CD4-positive, CD25-positive, alpha-beta regulatory T cell (primary cell): ENCODE results near the gene MLPH. TPM values are rescaled to one million over a fixed set of nuclear protein-coding genes. Genes with fewer than 3 reads are reported as not detected.
A peak's percentile ranks its signal among the peaks of the same experiment; 100 is the strongest.

ENCODE experiments used
- ATAC-seq, 2 donors: fragments of 150-1000 bp; cut with Tn5 transposase; one replicate each; pipeline ENCODE4 v1.10.0; 2021; ENCODE audit warnings: low read depth in 2 of 2, moderate number of reproducible peaks in 2 of 2, moderate library complexity in 1 of 2
- DNase-seq, 3 donors: peaks; one replicate each; pipeline versions ENCODE4 v3.0.0 to v3.0.0-alpha.2; 2012 to 2022; ENCODE audit warnings: mixed read lengths in 1 of 3
- H3K27ac ChIP-seq: one replicate; pipeline ENCODE4 v1.7.0; 2013; ENCODE audit warnings: mild to moderate bottlenecking, low read length; ENCODE audit not compliant: insufficient read depth, poor library complexity, severe bottlenecking
- H3K27me3 ChIP-seq: one replicate; pipeline ENCODE4 v1.7.0; 2013; ENCODE audit warnings: low read length; ENCODE audit not compliant: control insufficient read depth, insufficient read depth
- H3K36me3 ChIP-seq: one replicate; pipeline ENCODE4 v1.7.0; 2013; ENCODE audit warnings: mild to moderate bottlenecking, low read length, moderate library complexity; ENCODE audit not compliant: control insufficient read depth, insufficient read depth
- H3K4me1 ChIP-seq: 2 replicates; pipeline ENCODE4 v1.7.0; 2013; ENCODE audit warnings: mild to moderate bottlenecking, low read length; ENCODE audit not compliant: insufficient read depth, control insufficient read depth, poor library complexity, severe bottlenecking
- H3K4me3 ChIP-seq: one replicate; pipeline ENCODE4 v1.7.0; 2013; ENCODE audit warnings: low read depth, mild to moderate bottlenecking, low read length, moderate library complexity
- H3K9me3 ChIP-seq, 2 experiments: 1 replicate in 1 of 2; 2 replicates in 1 of 2; pipeline ENCODE4 v1.7.0; 2013; ENCODE audit warnings: low read length in 2 of 2, mild to moderate bottlenecking in 1 of 2, moderate library complexity in 1 of 2; ENCODE audit not compliant: control insufficient read depth in 2 of 2
- H3K27ac Mint-ChIP-seq, 3 donors: one replicate each; pipeline ENCODE4 v1.8.0; 2020 to 2022; ENCODE audit warnings: mild to moderate bottlenecking in 3 of 3, mixed read lengths in 3 of 3, moderate library complexity in 2 of 3
- H3K27me3 Mint-ChIP-seq: one replicate; pipeline ENCODE4 v1.8.0; 2022; ENCODE audit warnings: mild to moderate bottlenecking, mixed read lengths
- H3K36me3 Mint-ChIP-seq: one replicate; pipeline ENCODE4 v1.8.0; 2020; ENCODE audit warnings: mixed read lengths
- H3K4me1 Mint-ChIP-seq, 4 donors: one replicate each; pipeline ENCODE4 v1.8.0; 2020 to 2022; ENCODE audit warnings: mixed read lengths in 4 of 4, mild to moderate bottlenecking in 1 of 4
- H3K4me3 Mint-ChIP-seq, 4 donors: one replicate each; pipeline ENCODE4 v1.8.0; 2020 to 2022; ENCODE audit warnings: mild to moderate bottlenecking in 4 of 4, mixed read lengths in 4 of 4, moderate library complexity in 3 of 4
- H3K9me3 Mint-ChIP-seq, 7 donors: one replicate each; pipeline ENCODE4 v1.8.0; 2020 to 2022; ENCODE audit warnings: mixed read lengths in 7 of 7, mild to moderate bottlenecking in 3 of 7, moderate library complexity in 2 of 7
- polyA plus RNA-seq, 4 donors: library from polyadenylated mRNA; unstranded; fragments of 300-500 nt; fragmentation: Illumina TruSeq; gene quantifications; one replicate each; pipeline ENCODE4 v1.2.3, GENCODE V29; 2021
- total RNA-seq: library from RNA; stranded (reverse); gene quantifications from one replicate; pipeline ENCODE4 v1.2.3, GENCODE V29; 2022

The MLPH gene
- total and polyA plus RNA-seq, 5 donors from 2014 or later = 0.47 TPM; not detected in 4

- Histone ChIP-seq H3K4me1 (peaks cover 17% of the 10 kb centered on the region), H3K27me3 (no peaks in the 10 kb centered on the region), H3K36me3 (no peaks in the 10 kb centered on the region), H3K27ac (peak overlapping the region; percentile 72), H3K4me3 (peak overlapping the region; percentile 56), H3K9me3 (no peaks in the 10 kb centered on the region)
- H3K4me3 Mint-ChIP-seq = peak overlapping the region; percentile 26 to 85 (median 82)
- DNase-seq = peak; percentile 32 to 80 (median 80)
- H3K27me3 Mint-ChIP-seq = peaks cover 7% of the 10 kb centered on the region
- peak; percentile 97 to 98 for ATAC-seq
- H3K27ac Mint-ChIP-seq = peak overlapping the region; percentile 90 to 95 (median 93)
- H3K36me3 Mint-ChIP-seq = no peaks in the 10 kb centered on the region
- H3K9me3 Mint-ChIP-seq = no peaks in the 10 kb centered on the region
- peaks cover 5 to 27% (median 13%) of the 10 kb centered on the region in 4 donors for H3K4me1 Mint-ChIP-seq
Observed at GRCh38 chr2:237603718-237604362, 116.8 kb downstream of the MLPH start.

GRCh38 chr2:237604391-237604790 lies 117.3 kb downstream of the MLPH start:
- H3K9me3 Mint-ChIP-seq = no peaks in the 10 kb centered on the region
- H3K36me3 Mint-ChIP-seq = no peaks in the 10 kb centered on the region
- H3K4me1 ChIP-seq = peaks cover 17% of the 10 kb centered on the region
- DNase-seq (no peak), ATAC-seq (no peak)
- peak overlapping the region; percentile 72 for H3K27ac ChIP-seq
- peaks cover 7% of the 10 kb centered on the region for H3K27me3 Mint-ChIP-seq
- H3K4me1 Mint-ChIP-seq = peaks cover 5 to 27% (median 13%) of the 10 kb centered on the region in 4 donors
- no peak overlapping the region for H3K4me3 ChIP-seq
- no peaks in the 10 kb centered on the region for H3K9me3 ChIP-seq
- no peaks in the 10 kb centered on the region for H3K27me3 ChIP-seq
- H3K4me3 Mint-ChIP-seq = peak overlapping the region in 2 of 4 donors; percentile 82 to 85
- H3K27ac Mint-ChIP-seq = peak overlapping the region; percentile 90 to 95 (median 93)
- no peaks in the 10 kb centered on the region for H3K36me3 ChIP-seq

Other genes starting within 250 kb of the MLPH start
- 3.4 TPM for gene COL6A3, start 73.1 kb upstream of the MLPH start, total RNA-seq
- gene COL6A3, start 73.1 kb upstream of the MLPH start, polyA plus RNA-seq = 1 to 10 TPM in 1 of 4 donors, under 1 TPM in 3; 0.18 to 1.5 (median 0.69) TPM
- not detected for gene PRLH, start 79.3 kb downstream of the MLPH start, total RNA-seq
- not detected for gene PRLH, start 79.3 kb downstream of the MLPH start, polyA plus RNA-seq
- gene RAB17, start 103.5 kb downstream of the MLPH start, total RNA-seq = not detected
- gene RAB17, start 103.5 kb downstream of the MLPH start, polyA plus RNA-seq = not detected
- 183 TPM for gene LRRFIP1, start 140.3 kb downstream of the MLPH start, total RNA-seq
- gene LRRFIP1, start 140.3 kb downstream of the MLPH start, polyA plus RNA-seq = 100 to 1,000 TPM in 1 of 4 donors, 10 to 100 TPM in 3; 69.4 to 107 (median 77.1) TPM